NCI-H82 (cell line): ENCODE measurements around the gene CHST12.
"Not testable (repeated sequence)": the region's sequence is repeated elsewhere in the genome, so short reads cannot be mapped to it uniquely, and the experiment has no call there.

Experiments used
- DNase-seq: peaks from one replicate; lab custom pipeline; 2025; lab: John Stamatoyannopoulos, UW

CHST12 gene

GRCh38 chr7:2403014-2403717 lies at the start of gene CHST12:
TSS of gene CHST12 (plus strand) at chr7:2403611. CDS start at chr7:2432640, 29,029 bp downstream.
- DNase-seq: peak; percentile 96

- peak; percentile 89 for DNase-seq
These were observed 49.5 kb upstream of the CHST12 start for GRCh38 chr7:2353936-2354185.

GRCh38 chr7:2354186-2354938 lies 49.0 kb upstream of the CHST12 start, which contains the start of gene EIF3B:
TSS of gene EIF3B (plus strand) at chr7:2354827. CDS start at chr7:2354922, 95 bp downstream.
- peak; percentile 95 for DNase-seq

- peak; percentile 45 for DNase-seq
These were observed 48.3 kb upstream of the CHST12 start for GRCh38 chr7:2354939-2355704.

DNA sequence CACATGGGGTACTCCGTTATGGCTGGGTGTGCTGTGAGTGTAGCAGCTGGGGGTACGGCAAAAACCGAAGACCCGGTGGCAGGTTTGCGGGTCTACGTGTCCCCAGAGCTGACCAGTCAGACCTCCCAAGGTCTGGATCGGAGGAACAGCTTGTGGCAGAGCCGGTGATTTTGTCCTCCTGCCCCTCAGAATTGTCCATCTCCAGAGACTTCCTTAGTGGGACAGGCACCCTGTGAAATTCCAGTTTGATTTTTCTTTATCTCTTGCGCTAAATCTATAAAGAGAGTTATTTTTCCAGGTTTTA lies 47.8 kb upstream of the CHST12 start:
- no peak for DNase-seq

GRCh38 chr7:2357165-2357564 lies 46.2 kb upstream of the CHST12 start:
- no peak for DNase-seq

DNA sequence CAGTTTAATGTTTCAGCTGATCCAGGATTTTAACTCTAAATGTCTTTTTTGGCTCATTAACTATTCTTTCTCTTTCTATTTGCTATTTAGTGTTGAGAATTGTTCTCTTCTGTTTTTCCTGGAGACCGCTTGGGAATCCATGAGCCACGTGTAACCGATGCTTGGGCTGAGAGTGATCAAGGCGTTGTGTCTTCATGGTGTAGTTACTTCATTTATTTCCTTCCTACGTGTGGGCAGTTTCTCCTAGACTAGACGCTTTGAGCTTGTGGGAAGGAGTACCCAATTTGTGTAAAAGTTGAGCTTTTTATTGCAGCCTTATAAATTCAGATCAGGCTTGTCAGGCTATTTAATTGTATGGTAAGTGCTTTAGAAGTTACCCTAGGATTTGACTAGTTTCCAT lies 45.8 kb upstream of the CHST12 start:
- no peak for DNase-seq

DNA sequence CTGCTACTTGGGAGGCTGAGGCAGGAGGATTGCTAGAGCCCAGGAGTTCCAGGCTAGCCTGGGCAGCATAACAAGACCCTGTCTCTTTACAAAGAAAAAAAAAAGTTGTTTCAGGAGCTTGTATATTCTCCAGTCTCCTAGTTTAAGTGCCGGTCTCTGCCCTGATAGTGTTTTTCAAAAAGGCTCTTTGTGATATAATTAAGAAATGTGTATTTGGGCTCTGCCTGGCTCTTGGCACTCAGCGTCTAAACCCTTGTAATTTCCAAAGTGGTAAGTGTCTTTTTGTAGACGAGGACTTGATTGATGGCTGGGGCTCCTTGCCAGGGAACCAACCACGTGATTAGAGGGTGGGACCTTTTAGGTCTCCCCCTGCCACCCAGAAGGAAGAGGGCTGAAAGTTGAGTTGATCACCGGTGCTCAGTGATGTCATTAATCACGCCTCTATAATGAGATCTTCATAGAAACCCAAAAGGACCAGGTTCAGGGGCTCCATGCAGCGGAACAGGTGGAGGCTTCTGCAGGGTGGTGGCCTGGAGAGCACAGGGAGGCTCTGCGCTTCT lies 44.4 kb upstream of the CHST12 start:
- DNase-seq: peak; percentile 89

- DNase-seq: peak; percentile 95
These were observed 43.8 kb upstream of the CHST12 start for GRCh38 chr7:2359610-2360009.

DNA sequence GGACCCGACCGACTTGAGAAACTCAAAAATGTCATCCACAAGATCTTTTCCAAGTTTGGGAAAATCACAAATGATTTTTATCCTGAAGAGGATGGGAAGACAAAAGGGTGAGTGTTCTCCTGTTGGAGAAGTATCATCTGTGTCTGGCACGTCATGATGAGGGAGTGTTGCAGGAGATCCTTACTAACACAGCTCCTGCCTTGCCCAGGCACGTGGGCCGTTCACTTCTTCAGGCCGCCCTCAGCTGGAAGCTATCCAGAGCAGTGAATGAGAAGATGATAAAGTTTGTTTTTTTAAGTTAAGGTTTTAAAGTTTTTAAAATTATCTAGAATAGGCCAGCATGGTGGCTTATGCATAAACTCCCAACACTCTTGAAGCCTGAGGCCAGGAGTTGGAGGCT lies 42.6 kb upstream of the CHST12 start:
- DNase-seq: no peak

DNA sequence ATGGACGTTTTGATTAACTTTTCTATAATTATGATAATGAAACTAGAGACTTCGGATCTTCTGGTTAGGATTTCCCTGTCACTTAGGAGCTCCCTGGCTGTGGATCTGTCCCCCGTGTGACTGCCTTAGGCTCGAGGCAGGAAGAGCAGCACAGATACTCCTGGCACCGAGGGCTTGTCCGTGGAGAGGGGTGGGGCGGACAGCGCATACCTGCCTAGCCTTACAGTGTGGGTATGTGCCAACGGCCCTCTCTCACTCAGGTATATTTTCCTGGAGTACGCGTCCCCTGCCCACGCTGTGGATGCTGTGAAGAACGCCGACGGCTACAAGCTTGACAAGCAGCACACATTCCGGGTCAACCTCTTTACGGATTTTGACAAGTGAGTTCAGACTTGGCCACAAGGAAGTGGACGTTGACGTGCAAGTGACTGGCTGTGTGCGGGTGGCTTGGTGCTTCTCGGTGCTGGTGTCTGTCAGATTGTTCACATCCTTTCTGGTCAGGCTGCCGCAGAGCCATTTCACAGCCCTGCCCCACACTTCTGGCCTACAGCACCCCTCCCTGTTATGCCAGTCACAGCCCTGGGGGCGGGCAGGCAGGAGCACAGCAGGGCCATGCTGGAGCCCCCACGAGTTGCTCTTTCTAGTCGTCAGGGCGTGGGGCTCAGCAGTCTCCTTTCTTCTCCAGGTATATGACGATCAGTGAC lies 40.9 kb upstream of the CHST12 start:
- no peak for DNase-seq

DNA sequence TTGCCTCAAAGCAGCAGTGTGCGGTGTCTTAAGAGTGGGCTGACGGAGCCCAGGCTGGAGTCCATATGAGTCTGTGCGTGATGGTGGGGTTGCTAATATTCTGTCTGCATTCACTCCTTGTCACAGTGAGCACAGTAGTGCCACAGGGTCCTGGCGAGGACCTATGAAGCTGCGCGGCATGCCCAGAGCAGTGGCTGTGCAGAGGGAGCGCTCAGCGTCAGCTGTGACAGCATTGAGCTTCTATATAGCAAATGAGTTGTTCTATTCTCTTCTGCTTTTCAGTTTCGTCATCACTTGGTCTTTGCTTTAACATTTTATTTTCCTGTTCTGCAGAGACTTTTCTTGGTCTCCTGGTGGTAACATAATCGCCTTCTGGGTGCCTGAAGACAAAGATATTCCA lies 34.3 kb upstream of the CHST12 start:
- DNase-seq: no peak

GRCh38 chr7:2371329-2371728 lies 32.1 kb upstream of the CHST12 start:
- DNase-seq: no peak

DNA sequence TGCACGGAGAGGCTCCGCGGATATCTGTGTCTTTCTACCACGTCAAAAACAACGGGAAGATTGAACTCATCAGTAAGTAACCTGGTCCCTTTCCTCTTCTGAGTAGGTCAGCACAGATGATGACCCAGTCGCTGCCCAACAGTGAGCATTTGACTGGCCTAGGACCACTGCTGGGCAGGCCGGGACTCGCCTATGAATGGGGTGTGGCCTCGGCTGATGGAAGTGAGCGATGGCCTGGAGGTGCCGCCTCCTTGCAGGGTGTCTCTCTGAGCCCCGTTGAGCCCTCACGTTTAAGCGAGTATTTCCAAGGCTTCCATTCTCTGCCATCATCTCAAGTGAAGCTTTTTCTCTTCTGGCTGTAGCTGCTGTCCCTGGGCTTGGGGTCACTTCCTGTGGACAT lies 30.7 kb upstream of the CHST12 start:
- no peak for DNase-seq

DNA sequence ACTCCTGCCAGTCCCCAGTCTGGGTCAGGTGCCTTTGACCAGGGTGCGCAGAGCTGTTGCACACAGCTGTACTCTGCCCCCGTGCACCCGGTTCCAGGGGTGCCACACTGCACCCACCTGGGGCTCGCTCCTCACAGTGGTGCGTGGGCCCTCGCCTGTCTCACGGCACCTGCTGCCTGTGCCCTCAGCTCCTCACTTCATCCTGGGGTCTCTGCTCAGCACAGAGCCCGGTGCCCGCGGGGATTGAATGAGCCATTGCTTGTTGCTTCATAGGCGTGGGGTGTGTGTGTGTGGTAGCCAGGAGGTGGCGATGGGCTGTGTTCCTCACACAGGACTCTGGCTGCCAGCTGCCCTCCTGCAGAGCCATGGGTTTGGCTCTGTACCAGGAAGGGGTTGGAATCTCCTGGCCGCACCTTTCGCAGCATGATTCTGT lies 30.3 kb upstream of the CHST12 start:
- no peak for DNase-seq

- no peak for DNase-seq
These were observed 29.8 kb upstream of the CHST12 start for GRCh38 chr7:2373646-2374045.

GRCh38 chr7:2374401-2374800 lies 29.0 kb upstream of the CHST12 start:
- DNase-seq: no peak

- DNase-seq: no peak
These were observed 28.3 kb upstream of the CHST12 start for GRCh38 chr7:2374830-2375728.

GRCh38 chr7:2376351-2377154 lies 26.9 kb upstream of the CHST12 start:
- no peak for DNase-seq

- not testable (repeated sequence) for DNase-seq
These were observed 25.9 kb upstream of the CHST12 start for GRCh38 chr7:2377492-2377891.
